Islet precursor cell (in vitro differentiated cells): ENCODE measurements around the gene PXDN.

Source experiments
- DNase-seq: peaks from one replicate; pipeline ENCODE4 v3.0.0-alpha.2; 2018

Gene PXDN

DNA sequence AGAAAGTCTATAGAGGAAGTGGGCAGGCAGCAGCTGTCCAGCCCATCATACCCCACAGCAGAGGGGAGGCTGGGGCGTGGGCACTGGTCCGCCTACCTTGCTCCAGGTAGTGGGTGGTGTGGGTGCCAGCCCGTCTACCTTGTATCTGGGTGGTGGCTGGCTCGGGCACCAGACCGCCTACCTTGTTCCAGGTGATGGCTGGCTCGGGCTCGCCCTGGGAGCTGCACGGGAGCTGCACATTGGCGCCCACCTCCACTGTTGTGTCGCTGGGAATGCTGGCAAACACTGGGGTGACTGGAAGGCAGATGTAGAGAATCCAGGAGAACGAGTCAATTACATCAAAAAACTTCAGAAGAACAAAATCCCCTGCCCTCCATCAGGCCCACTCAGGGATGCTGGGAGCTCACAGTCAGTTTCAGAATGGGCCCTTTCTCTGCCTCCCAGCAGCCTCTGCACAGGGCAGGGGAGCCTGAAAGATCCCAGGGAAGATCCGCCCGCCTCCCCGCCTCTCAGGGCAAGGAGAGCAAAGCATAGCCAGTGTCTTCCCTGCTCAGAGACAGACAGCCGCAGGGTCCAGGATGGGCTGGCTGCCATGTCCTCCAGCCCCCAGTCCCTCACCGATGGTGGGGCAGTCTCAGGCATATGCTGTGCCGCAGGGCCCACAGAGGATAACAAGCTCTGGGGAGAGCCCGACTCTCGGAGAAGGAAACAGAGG lies 82.3 kb downstream of the PXDN start:
- peak; percentile 47 for DNase-seq

DNA sequence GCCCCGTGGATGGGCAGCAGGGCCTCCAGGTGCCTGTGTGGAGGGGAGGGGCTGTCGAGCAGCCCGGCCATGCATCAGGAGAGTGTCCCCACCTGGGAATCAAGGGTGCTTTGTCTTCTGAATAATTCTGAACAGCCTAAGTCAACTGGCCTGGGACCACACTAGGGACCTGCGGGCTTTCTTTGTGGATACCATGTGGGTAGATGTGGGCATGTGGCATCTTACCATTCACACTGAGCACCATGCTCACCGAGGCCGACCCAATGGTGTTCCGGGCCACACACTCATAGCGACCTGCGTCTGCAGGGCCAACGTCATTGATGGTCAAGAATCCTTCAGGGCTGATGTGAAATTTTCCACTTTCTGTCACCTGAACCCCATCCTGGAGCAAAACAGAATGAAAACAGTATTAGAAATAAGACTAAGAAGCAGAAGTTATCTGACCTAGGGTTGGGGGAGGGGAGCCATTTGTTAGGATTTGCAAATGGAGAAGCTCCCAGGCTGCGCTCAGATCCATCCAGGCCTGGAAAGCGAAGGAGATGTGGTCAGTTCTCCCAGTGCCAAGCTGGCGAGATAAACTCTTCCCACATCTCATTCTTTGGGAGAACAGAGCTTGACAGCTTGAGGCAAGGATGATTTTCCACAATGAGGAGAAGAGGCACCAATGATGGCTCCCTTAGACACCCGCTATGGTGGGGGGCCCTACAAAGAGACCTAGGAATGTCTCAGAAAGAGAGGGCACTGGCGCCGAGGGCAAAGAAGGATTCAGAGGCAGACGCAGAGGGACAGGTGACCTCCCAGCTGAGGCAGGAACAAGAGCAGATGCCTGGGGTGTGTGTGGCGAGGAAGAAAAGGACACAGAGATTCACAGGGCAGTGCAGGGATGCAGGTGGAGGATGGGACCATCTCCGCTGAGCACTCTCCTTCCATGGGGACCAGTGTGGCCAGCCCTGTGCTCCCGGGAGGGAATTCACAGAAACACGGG lies 83.4 kb downstream of the PXDN start:
- peak; percentile 31 for DNase-seq

- peak; percentile 31 for DNase-seq
Measured at GRCh38 chr2:1659951-1660565, 84.3 kb downstream of the PXDN start.

- DNase-seq = peak; percentile 56
Measured at GRCh38 chr2:1658394-1659151, 85.7 kb downstream of the PXDN start.

DNA sequence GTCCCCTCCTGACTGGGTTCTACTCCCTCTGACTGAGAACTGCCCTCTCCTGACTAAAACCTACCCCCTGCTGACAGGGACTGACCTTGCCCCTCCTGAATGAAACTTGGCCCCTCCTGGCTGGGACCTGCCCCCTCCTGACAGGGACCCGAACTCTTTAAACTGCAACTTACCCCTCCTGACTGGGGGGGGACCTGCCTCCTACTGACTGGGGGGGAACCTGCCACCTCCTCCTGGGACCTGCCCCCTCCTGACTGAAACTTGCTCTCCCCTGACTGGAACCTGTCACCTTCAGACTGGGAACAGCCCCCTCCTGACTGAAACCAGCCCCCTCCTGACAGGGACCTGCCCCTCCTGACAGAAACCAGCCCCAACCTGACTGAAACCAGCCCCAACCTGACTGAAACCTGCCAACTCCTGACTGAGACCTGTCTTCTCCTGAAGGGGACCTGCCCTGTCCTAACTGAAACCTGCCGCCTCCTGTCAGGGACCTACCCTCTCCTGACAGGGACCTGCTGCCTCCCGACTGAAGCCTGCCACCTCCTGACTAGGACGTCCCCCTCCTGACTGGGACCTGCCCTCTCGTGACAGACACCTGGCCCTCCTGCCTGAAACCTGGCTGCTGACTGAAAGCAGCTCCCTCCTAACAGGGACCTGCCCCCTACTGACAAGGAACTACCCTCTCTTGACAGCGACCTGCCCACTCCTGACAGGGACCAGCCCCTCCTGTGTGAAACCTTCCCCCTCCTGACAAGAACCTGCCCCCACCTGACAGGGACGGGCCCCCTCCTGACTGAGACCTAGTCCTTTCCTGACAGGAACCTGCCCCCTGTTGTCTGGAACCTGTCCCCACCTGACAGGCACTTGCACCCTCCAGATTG lies 87.1 kb downstream of the PXDN start:
- DNase-seq = peak; percentile 80

GRCh38 chr2:1656326-1656960 lies 87.9 kb downstream of the PXDN start:
- DNase-seq = peak; percentile 68

GRCh38 chr2:1655461-1655860 lies 88.9 kb downstream of the PXDN start:
- DNase-seq = peak; percentile 30

GRCh38 chr2:1654696-1655374 lies 89.5 kb downstream of the PXDN start:
- peak; percentile 41 for DNase-seq

- no peak for DNase-seq
Measured at GRCh38 chr2:1653956-1654695, 90.2 kb downstream of the PXDN start.

GRCh38 chr2:1652034-1652790 lies 92.1 kb downstream of the PXDN start:
- DNase-seq = peak; percentile 43

DNA sequence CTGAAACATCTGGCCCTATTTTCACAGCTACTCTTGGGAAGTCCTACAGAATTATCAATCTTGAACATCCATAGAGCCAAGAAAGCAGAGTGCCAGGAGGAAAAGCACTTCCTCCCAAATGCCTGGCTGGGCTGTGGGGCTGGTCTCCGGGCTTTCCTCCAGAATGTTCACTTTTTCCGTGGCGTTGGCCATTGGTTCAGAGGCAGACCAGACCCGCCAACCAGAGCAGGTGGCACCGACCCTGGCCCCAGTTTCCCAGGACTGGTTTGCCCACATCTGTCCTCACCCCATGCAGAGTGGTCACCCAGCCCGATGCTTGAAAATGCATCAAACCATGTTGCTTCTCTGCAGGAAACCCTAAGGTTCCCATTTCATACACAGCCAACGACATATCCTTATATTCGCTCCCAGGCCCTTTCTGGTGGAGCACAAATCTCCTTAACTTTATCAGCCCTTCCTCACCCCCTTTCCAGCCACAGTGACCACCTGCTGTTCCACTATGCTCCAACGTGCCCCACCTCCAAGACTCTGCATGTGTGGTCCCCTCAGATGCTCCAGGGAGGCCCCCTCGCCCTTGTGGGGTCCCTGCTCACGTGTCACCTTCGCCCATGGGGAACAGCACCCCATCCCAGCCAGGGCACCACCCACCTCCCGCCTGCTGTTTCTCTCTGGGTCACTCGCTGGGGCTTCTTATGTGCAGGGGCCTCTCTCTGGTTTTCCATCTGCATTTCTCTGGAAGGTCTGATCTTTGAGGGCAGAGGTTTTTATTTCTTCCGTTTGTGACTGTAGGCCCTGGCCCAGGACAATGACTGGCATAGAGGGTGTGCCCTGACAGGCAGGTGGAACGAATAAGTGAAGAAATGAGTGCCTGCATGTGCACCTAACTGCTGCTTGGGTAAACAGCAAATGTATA lies 92.9 kb downstream of the PXDN start:
- peak; percentile 33 for DNase-seq

GRCh38 chr2:1650085-1650872 lies 94.0 kb downstream of the PXDN start:
- DNase-seq = no peak

- DNase-seq = peak; percentile 44
Measured at GRCh38 chr2:1649103-1650084, 94.9 kb downstream of the PXDN start.

- peak; percentile 40 for DNase-seq
Measured at GRCh38 chr2:1648241-1649102, 95.8 kb downstream of the PXDN start.
